ENCODE measurements around the gene FOXF1.

GRCh38 chr16:86562356-86562755, 52.0 kb downstream of the FOXF1 start:
- TF ChIP-seq CTCF (IDR thresholded peaks at IDR 0.05), result no peak
- TF ChIP-seq EP300 (IDR thresholded peaks at IDR 0.05), result no peak
- no peak for TF ChIP-seq POLR2AphosphoS5 (IDR thresholded peaks at IDR 0.05)
- TF ChIP-seq POLR2A (IDR thresholded peaks at IDR 0.05), result no peak
